Endothelial cell of coronary artery (primary cell): ENCODE measurements around the gene PCNX4. TPM values are rescaled to one million over a fixed set of nuclear protein-coding genes. Genes with fewer than 3 reads are reported as not detected.

ENCODE experiments used
- total RNA-seq: library from RNA; depleted of rRNA; stranded (reverse); fragments of >200 nt; gene quantifications from 2 replicates; pipeline ENCODE4 v1.2.3, GENCODE V29; 2014

Gene PCNX4
- total RNA-seq, result 30.5 and 42.8 TPM in 2 replicates

GRCh38 chr14:60091550-60092525 lies at the start of gene PCNX4:
Gene PCNX4 (plus strand): TSS chr14:60091923. CDS start chr14:60107639, 15,716 bp downstream.

GRCh38 chr14:60164712-60165546 lies 73.2 kb downstream of the PCNX4 start, which contains the start of gene DHRS7:
Gene DHRS7 (minus strand): TSS chr14:60165398. CDS start chr14:60165309, 89 bp downstream.

Other genes starting within 250 kb of the PCNX4 start
- 0.28 and 1.3 TPM in 2 replicates for gene RTN1, start 221.1 kb upstream of the PCNX4 start, total RNA-seq
- not detected in 2 replicates for gene LRRC9, start 171.8 kb upstream of the PCNX4 start, total RNA-seq
- 75.1 and 122 TPM in 2 replicates for gene DHRS7, start 73.5 kb downstream of the PCNX4 start, total RNA-seq
- gene PPM1A, start 157.3 kb downstream of the PCNX4 start, total RNA-seq, result 13.9 and 18.6 TPM in 2 replicates